HepG2 (cell line): ENCODE data around the gene HCRT. TPM values are rescaled to one million over a fixed set of nuclear protein-coding genes. Genes with fewer than 3 reads are reported as not detected.

Experiments
- AGO1 ChIP-seq: fragments of 200-400 bp; formaldehyde crosslinking; IDR thresholded peaks from 2 replicates; pipeline ENCODE4 v1.6.1; 2017; ENCODE audit warnings: mild to moderate bottlenecking, low read depth, low read length, moderate library complexity; ENCODE audit not compliant: poor library complexity, severe bottlenecking
- CC2D1A ChIP-seq: sonication (generic); formaldehyde crosslinking; IDR thresholded peaks from 2 replicates; pipeline ENCODE4 v1.8.1; 2023; ENCODE audit warnings: mild to moderate bottlenecking, missing genetic modification reagents
- FOXK1 ChIP-seq: sonication (generic); formaldehyde crosslinking; IDR thresholded peaks from 2 replicates; pipeline ENCODE4 v1.4.0; 2020; ENCODE audit warnings: low read depth, missing genetic modification reagents, borderline replicate concordance
- GATA4 ChIP-seq: sonication (generic); IDR thresholded peaks from 2 replicates; pipeline ENCODE4 v1.6.1; 2016; ENCODE audit warnings: antibody characterized with exemption, low read depth, borderline replicate concordance
- HMG20B ChIP-seq: conservative IDR thresholded peaks from 2 replicates; pipeline ENCODE4 v1.6.1; 2016; ENCODE audit warnings: missing genetic modification reagents, missing compliant biosample characterization
- KLF16 ChIP-seq, 2 experiments: sonication (generic) in 1 of 2; formaldehyde crosslinking in 1 of 2; IDR thresholded peaks; 2 replicates each; pipeline versions ENCODE4 v1.6.1 to v1.8.0; 2016 to 2023; ENCODE audit warnings: missing genetic modification reagents in 2 of 2, missing compliant biosample characterization in 1 of 2
- KLF6 ChIP-seq: IDR thresholded peaks from 2 replicates; pipeline ENCODE4 v1.8.0; 2016; ENCODE audit warnings: missing biosample characterization, missing genetic modification reagents
- PBX2 ChIP-seq: IDR thresholded peaks from 2 replicates; pipeline ENCODE4 v1.6.1; 2016; ENCODE audit warnings: control low read depth
- SP4 ChIP-seq: sonication (generic); formaldehyde crosslinking; IDR thresholded peaks from 2 replicates; pipeline ENCODE4 v1.8.1; 2023; ENCODE audit warnings: mild to moderate bottlenecking, missing genetic modification reagents
- ZBTB40 ChIP-seq, 2 experiments: fragments of 450-650 bp in 1 of 2; sonication (generic) in 1 of 2; formaldehyde crosslinking in 1 of 2; IDR thresholded peaks; 2 replicates each; pipeline versions ENCODE4 v1.6.1 to v1.8.0; 2016 to 2022; ENCODE audit warnings: antibody characterized with exemption in 1 of 2, mild to moderate bottlenecking in 1 of 2, missing genetic modification reagents in 1 of 2
- ZBTB44 ChIP-seq: sonication (generic); formaldehyde crosslinking; IDR thresholded peaks from 2 replicates; pipeline ENCODE4 v1.4.0; 2020; ENCODE audit warnings: missing genetic modification reagents
- ZMYM2 ChIP-seq: sonication (generic); formaldehyde crosslinking; IDR thresholded peaks from 2 replicates; pipeline ENCODE4 v1.8.0; 2022; ENCODE audit warnings: mild to moderate bottlenecking, missing genetic modification reagents
- ZNF136 ChIP-seq: sonication (generic); formaldehyde crosslinking; IDR thresholded peaks from 2 replicates; pipeline ENCODE4 v1.8.1; 2022; ENCODE audit warnings: low read depth, mild to moderate bottlenecking, moderate library complexity, missing genetic modification reagents
- ZNF430 ChIP-seq: sonication (generic); formaldehyde crosslinking; IDR thresholded peaks from 2 replicates; pipeline ENCODE4 v1.9.0; 2021; ENCODE audit warnings: mild to moderate bottlenecking, missing genetic modification reagents
- ZNF547 ChIP-seq: sonication (generic); formaldehyde crosslinking; IDR thresholded peaks from 2 replicates; pipeline ENCODE4 v1.5.1; 2020; ENCODE audit warnings: mild to moderate bottlenecking, missing genetic modification reagents
- polyA plus RNA-seq, 8 experiments: library from polyadenylated mRNA; depleted of rRNA in 3 of 8; stranded (reverse) in 7 of 8; unstranded in 1 of 8; fragments of >200 nt; fragmentation: Illumina TruSeq in 4 of 8; extraction: Trizol in 4 of 8; gene quantifications; 2 replicates each; pipeline versions ENCODE4 v1.2.1 to v1.2.3, GENCODE V29; 2011 to 2016; ENCODE audit warnings: low read depth in 4 of 8, missing spikeins in 1 of 8, mixed read lengths in 1 of 8; ENCODE audit not compliant: insufficient read depth in 1 of 8
- total RNA-seq, 5 experiments: library from RNA; depleted of rRNA; stranded (reverse); fragments of >200 nt; fragmentation: Illumina TruSeq; extraction: Trizol; gene quantifications; 2 replicates each; pipeline ENCODE4 v1.2.3, GENCODE V29; 2016; ENCODE audit warnings: low read depth in 1 of 5

Gene HCRT
- total and polyA plus RNA-seq, 2 of the 13 experiments (the other 11 are each of a cell fraction or from before 2014, with no cell fraction given) = not detected

- TF ChIP-seq ZBTB40 (IDR thresholded peaks at IDR 0.05) = no peak
- TF ChIP-seq ZBTB40 (CRISPR knock-in tag; IDR thresholded peaks at IDR 0.05) = no peak
- TF ChIP-seq SP4 (CRISPR knock-in tag) = no peak
- no peak for TF ChIP-seq ZNF136 (CRISPR knock-in tag)
- TF ChIP-seq GATA4 = no peak; the same call in 1 of the 2 replicates
- TF ChIP-seq KLF16 (CRISPR knock-in tag; IDR thresholded peaks at IDR 0.05) = no peak
- no peak for TF ChIP-seq ZBTB44 (CRISPR knock-in tag)
- 0 out of 2 replicates have a peak, but pooled peaks have one; percentile 39 for TF ChIP-seq HMG20B (CRISPR knock-in tag)
- TF ChIP-seq PBX2 (CRISPR knock-in tag) = no peak
- peak; percentile 63; the same call in 1 of the 2 replicates for TF ChIP-seq FOXK1 (CRISPR knock-in tag)
- no peak for TF ChIP-seq KLF6 (CRISPR knock-in tag)
- no peak for TF ChIP-seq AGO1
- TF ChIP-seq ZNF547 (CRISPR knock-in tag) = no peak
- TF ChIP-seq ZMYM2 (CRISPR knock-in tag) = no peak
- TF ChIP-seq CC2D1A (CRISPR knock-in tag) = no peak
- 0 out of 2 replicates have a peak, but pooled peaks have one; percentile 26 for TF ChIP-seq ZNF430
Measured at GRCh38 chr17:42135664-42136653, 49.3 kb downstream of the HCRT start (continued).
